Renal cortex interstitium (tissue), 11 donors: Measurements from ENCODE around the gene ZNF841. TPM values are rescaled to one million over a fixed set of nuclear protein-coding genes. Genes with fewer than 3 reads are reported as not detected.
A peak's percentile ranks its signal among the peaks of the same experiment; 100 is the strongest.
"Not testable (repeated sequence)": the region's sequence is repeated elsewhere in the genome, so short reads cannot be mapped to it uniquely, and the experiment has no call there.

Source experiments
- DNase-seq, 11 donors: peaks; one replicate each; pipeline ENCODE4 v3.0.0-alpha.2; 2013; ENCODE audit warnings: low read depth in 9 of 11, low spot score in 4 of 11; ENCODE audit errors: extremely low read depth in 1 of 11
- polyA plus RNA-seq, 3 donors: library from polyadenylated mRNA; unstranded; fragments of 120-200 nt; gene quantifications; one replicate each; pipeline ENCODE4 v1.2.1, GENCODE V29; 2013; ENCODE audit not compliant: insufficient read length in 3 of 3

The ZNF841 gene
- polyA plus RNA-seq, 3 donors = 15.9 to 28.2 (median 16.8) TPM

DNA sequence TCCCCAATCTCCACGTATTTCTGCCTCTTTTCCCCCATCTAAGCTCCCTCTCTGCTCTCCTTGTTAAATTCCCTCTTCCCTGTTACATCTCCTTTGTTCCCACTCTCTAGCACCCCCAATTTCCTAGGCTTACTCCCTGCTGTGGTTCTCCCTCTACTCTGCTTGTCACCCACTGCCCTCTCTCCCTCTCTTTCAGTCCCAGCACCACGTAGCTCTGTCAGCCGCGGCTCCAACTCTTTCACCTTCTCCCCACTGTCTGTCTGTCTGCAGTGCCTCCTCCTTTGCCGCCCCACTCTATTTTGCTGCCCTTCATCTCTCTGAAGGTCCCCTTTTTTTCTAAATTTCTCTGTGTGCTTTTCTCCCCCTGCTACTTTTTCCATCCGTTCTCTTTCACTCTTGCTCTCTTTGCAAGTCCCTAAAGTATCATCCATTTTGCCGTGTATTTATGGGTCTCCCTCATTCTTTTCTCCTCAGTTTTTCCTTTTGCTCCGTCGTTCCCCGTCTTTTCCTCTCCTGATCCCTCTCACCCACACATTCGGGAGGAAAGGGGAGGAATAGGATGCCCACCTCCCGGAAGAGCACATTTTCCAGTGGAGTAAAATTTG is 937 bp downstream of the ZNF841 start:
- peak in 4 of 11 donors; percentile 2 to 6 (median 4) for DNase-seq

DNA sequence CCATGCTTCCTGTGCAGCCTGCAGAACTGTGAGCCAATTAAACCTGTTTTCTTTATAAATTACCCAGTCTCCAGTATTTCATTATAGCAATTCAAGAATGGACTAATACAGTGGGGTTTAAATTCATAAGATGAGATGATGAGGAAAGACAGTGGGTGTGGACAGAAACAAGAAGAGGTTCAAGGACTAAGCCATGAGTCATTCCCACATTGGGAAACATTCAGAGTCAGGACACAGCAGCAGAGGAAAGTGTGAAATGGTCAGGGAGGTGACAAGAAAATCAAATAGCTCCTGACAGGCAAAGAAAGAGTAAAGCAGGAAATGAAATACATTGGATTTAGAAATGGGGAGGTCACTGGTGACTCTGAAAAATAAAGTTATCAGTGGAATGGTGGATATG is 9.1 kb downstream of the ZNF841 start:
- no peak for DNase-seq

DNA sequence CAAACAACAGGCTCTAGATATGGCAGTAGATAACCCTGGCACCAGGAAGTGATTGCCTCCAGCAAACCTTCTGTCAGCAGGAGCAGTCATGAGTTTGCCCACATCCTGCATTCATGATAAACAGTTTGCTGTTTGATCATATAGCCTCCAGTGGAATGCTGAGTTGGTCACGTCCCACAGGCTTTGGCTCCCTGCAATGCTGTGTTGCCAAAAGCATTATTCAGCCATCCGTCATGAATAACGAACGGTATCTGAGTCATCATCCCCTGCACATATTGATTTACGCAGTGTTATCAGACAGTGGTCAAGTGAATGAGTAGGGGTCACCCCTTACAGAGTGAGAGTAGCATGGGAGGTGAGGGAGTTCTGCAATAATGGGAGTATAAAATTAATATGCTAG is 25.1 kb downstream of the ZNF841 start:
- DNase-seq = no peak

DNA sequence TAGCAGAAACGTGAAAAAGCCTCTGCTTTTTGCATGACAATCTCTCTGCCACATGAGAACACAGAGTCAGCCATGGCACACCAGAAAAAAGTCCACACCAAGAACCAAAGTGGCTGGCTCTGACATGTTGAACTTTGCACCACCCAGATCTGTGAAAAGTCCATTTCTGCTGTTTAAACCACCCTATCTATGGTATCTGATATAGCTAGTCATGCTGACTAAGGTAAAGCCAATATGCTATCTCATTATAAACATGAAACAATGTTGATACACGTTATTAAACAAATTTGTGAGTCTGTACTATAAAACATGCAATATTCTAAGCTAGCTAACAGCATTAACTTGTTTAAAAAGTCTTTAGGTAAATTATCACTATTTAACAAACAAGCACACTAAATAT is 25.9 kb downstream of the ZNF841 start:
- DNase-seq = no peak

DNA sequence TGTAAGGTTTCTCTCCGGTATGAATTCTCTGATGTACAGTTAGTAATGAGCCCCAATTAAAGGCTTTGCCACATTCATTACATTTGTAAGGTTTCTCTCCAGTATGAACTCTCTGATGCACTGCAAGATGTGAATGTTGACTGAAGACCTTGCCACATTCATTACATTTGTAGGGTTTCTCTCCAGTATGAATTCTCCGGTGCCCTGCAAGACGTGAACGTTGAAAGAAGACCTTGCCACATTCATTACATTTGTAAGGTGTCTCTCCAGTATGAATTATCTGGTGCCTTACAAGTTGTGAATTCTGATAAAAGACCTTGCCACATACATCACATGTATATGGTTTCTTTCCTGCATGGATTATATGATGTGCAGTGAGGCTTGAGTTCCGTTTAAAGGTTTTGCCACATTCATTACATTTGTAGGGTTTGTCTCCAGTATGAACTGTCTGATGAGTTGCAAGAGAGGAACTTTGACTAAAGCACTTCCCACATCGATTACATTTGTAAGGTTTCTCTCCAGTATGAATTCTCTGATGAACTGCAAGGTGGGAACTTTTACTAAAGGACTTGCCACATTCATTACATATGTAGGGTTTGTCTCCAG is 29.2 kb downstream of the ZNF841 start:
- no peak for DNase-seq

DNA sequence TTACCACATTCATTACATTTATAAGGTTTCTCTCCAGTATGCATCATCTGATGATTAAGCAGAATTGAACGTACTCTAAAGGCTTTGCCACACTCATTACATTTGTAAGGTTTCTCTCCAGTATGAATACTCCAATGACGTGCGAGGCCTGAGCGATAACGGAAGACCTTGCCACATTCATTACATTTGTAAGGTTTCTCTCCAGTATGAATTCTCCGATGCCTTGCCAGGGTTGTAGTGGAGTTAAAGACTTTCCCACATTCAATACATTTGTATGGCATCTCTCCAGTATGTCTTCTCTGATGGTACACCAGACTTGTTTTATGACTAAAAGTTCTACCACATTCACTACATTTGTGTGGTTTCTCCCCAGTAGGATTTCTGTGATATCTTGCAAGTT is 30.2 kb downstream of the ZNF841 start:
- DNase-seq = no peak

DNA sequence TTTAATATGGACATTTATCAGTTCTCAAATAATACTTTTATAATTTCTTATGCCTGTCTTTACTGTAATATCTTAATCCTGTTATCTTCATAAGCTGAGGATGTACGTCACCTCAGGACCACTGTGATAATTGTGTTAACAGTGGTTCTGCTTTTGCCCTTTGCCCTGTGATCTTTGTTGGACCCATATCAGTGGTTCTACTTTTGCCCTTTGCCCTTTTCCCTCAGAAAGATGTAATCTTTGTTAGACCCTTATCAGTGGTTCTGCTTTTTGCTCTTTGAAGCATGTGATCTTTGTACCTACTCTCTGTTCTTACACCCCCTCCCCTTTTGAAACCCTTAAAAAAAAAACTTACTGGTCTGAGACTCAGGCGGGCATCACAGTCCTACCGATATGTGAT is 39.1 kb downstream of the ZNF841 start:
- DNase-seq = not testable (repeated sequence)

DNA sequence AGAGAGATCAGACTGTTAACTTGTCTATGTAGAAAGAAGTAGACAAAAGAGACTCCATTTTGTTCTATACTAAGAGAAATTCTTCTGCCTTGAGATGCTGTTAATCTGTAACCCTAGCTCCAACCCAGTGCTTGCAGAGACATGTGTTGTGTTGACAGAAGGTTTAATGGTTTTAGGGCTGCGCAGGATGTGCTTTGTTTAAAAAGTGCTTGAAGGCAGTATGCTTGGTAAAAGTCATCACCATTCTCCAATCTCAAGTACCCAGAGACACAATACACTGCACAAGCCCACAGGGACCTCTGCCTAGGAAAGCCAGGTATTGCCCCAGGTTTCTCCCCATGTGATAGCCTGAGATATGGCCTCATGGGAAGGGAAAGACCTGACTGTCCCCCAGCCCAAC is 43.8 kb downstream of the ZNF841 start:
- not testable (repeated sequence) for DNase-seq

DNA sequence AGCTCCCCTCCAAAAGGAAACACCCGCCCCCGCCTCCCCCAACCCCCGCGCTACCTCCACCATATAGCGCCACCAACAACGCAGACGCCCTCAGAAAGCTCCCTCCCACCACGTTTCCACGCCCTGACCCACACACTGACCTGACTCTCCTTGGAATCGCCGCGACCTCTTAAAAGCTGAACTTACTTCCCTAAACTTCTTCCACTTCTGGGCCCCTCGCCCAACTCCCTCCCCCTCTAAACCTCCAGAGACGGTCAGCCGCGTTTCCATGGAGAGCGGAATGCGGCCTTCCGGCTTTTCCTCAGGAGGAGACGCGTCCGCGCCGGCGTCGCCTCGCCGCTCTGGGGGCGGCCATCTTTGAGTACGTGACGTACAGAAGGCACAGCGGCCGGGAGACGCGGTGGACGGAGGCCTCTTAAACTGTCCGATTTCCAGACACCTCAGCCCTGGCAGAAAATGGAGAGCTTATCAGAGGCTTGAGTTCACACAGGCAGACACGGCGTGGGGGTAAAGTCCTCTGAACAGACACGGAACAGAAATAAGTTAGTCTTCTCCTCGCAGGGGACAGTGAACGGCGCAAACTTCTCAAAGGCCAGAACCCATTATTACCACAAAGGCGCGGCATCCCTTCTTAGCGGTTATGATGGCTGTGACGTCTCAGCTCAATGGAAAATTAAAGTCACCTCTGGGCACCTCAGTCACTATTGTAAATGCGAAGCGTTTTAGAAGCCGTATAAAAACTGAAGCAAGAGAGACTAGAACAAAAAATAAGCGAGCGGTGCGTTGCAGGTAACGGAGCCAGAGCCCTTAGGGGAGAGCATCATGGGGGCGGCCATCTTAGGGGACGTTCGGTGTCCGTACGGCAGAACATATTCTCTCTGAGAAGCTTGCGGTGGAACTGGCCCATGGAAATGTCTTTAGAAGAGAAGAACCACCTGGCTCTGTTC is 46.7 kb downstream of the ZNF841 start, which contains the start of gene ZNF432:
Gene ZNF432 (minus strand): TSS at position 284 of the 947 bp plus-strand sequence. CDS start 1,970 bp downstream, outside the sequence.
- DNase-seq = peak; percentile 90 to 98 (median 95)

DNA sequence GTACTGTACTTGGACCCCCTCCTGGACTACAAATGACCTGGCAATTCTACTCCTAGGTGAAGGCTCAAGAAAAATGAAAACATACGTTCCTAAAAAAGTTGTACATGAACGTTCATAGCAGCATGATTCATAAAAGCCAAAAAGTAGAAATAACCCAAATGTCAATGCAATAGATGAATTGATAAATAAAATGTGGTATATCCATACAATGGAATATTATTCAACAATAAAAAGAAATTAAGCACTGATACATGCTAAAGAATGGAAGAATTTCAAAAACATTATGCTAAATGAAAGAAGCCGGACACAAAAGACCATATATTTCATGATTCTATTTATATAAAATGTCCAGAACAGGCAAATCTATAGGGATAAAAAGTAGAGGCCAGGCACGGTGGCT is 56.4 kb downstream of the ZNF841 start:
- DNase-seq = no peak

DNA sequence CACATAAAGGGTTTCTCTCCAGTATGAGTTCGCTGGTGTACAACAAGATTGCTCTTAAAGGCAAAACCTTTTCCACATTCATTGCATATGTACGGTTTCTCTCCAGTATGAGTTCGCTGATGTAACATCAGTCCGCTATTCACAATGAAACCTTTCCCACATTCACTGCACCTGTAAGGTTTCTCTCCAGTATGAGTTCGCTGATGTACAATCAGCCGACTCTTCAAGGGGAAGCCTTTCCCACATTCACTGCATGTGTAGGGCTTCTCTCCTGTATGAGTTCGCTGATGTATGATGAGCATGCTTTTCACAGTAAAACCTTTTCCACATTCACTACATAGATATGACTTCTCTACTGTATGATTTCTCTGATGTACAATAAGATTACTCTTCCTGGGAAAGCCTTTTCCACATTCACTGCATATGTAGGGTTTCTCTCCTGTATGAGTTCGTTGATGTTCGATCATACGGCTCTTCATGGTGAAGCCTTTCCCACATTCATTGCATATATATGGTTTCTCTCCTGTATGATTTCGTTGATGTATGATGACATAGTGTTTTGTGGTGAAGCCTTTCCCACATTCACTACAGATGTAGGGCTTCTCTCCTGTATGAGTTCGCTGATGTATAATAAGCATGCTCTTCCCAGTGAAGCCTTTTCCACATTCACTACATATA is 61.4 kb downstream of the ZNF841 start:
- DNase-seq = no peak

DNA sequence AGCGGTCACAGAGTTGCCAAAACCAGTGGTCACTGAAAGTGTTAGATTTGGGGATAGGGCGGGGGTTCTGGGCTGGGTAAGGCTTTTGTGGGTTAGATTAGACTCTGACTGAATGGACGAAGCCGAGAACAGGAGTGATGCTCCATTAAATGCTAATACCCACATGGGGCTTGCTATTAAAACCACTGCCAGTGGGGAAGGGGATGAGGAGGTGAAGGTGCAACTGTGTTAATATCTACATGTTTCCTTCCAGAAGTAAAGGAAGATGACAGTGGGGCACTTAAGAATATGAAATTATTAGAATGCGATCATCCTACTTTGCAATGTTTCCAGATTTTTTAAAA is 66.8 kb downstream of the ZNF841 start:
- DNase-seq = peak in 1 of 11 donors; percentile 15

DNA sequence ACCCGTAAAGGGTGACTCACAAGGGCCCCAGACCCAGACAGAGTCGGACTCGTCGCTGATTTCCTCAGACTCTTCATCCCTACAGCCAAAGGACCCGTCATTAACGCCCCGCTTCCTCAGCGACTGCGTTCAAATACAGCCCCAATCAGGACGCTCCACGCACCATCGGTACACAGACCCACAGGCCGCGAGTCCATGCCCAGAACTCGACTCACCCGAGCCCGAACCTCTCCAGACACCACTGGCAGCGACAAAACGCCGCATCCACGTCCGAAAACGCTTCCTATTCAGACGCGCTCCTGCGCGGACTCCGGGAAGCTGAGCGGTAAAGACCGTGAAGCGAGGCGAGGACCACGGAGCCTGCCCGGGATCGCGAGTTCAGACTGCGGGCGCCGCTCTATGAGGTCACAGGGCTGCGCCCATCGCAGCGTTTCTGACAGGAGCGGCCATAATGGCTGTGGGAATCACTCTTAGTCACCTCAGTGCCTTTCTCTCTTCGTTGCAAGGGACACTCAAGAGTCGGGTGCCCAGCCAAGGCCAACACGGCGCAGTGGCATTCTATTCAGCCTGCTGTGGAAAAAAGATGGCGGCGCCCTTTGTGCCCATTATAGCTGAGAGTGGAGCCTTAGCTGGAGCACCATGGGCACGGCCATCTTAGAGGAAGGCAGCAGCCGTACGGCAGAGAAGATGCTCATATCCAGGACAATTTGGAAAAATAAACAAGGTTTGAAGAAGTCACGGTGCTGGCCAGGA is 67.4 kb downstream of the ZNF841 start, which contains the start of gene ZNF614:
Gene ZNF614 (minus strand): TSS at position 353 of the 753 bp plus-strand sequence. CDS start 2,634 bp downstream, outside the sequence.
- DNase-seq = peak; percentile 81 to 93 (median 87)

DNA sequence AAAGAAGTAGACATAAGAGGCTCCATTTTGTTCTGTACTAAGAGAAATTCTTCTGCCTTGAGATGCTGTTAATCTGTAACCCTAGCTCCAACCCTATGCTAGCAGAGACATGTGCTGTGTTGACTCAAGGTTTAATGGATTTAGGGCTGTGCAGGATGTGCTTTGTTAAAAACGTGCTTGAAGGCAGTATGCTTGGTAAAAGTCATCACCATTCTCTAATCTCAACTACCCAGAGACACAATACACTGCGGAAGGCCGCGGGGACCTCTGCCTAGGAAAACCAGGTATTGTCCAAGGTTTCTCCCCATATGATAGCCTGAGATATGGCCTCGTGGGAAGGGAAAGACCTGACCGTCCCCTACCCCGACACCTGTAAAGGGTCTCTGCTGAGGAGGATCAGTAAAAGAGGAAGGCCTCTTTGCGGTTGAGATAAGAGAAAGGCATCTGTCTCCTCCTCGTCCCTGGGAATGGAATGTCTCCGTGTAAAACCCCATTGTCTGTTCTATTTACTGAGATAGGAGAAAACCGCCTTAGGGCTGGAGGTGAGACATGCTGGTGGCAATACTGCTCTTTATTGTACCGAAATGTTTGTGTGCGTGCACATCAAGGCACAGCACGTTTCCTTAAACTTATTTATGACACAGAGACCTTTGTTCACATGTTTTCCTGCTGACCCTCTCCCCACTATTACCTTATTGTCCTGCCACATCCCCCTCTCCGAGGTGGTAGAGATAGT is 69.1 kb downstream of the ZNF841 start:
- DNase-seq = not testable (repeated sequence)

DNA sequence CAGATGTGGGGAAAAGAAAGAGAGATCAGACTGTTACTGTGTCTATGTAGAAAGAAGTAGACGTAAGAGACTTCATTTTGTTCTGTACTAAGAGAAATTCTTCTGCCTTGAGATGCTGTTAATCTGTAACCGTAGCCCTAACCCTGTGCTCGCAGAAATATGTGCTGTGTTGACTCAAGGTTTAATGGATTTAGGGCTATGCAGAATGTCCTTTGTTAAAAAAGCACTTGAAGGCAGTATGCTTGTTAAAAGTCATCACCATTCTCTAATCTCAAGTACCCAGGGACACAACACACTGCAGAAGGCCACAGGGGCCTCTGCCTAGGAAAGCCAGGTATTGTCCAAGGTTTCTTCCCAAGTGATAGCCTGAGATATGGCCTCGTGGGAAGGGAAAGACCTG is 71.1 kb downstream of the ZNF841 start:
- DNase-seq = not testable (repeated sequence)

DNA sequence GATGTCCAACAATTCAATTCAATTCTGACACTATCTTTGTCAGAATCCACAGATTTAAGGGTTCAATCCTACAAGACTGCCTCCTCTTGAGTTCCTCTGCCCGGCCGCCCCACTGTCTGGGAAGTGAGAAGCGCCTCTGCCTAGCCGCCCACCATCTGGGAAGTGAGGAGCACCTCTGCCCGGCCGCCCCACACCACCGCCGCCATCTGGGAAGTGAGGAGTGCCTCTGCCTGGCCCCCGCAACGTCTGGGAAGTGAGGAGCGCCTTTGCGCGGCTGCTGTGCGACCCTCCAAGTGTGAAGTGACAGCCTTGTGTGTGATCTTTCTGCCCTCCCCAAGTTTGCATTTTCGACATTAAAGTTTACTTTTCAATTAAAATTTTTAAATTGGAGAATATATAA is 73.4 kb downstream of the ZNF841 start:
- no peak for DNase-seq

DNA sequence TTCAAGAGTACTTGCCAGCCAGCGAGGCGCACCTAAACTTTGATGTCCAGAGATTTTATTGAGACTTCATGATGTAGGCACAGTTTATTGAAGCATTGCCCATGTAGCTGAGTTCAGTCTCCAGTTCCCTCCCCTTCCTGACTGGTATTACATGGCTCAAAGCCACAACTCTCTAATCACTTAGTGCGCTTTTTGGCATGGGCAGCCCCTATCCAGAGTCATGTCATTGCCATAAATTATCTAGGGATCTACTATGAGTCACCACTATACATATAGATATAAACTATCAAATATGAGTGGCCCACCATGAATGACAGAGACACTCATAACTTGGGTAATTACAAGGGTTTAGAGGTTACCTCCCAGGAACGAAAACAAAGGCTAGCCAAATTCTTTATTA is 75.1 kb downstream of the ZNF841 start:
- DNase-seq = no peak
